Stomach (tissue), 4 donors: ENCODE data around the gene TDRD3.

Experiments used
- EP300 ChIP-seq: sonication (generic); formaldehyde crosslinking; IDR thresholded peaks from one replicate; pipeline ENCODE4 v1.6.1; 2017; ENCODE audit warnings: antibody characterized with exemption
- POLR2A ChIP-seq, 4 donors: fragments of 450-650 bp; IDR thresholded peaks; one replicate each; pipeline ENCODE4 v1.6.1; 2016; ENCODE audit warnings: antibody characterized with exemption in 4 of 4, control low read depth in 2 of 4, mild to moderate bottlenecking in 1 of 4, moderate library complexity in 1 of 4
- POLR2AphosphoS5 ChIP-seq, 3 donors: sonication (generic); formaldehyde crosslinking; IDR thresholded peaks; one replicate each; pipeline ENCODE4 v1.6.1; 2016; ENCODE audit warnings: antibody characterized with exemption in 3 of 3
- TF ChIP-seq, protein P1 (sequence below), 7 experiments: fragments of 450-650 bp in 4 of 7; fragments of 200-600 bp in 3 of 7; sonication (generic) in 3 of 7; IDR thresholded peaks; one replicate each; pipeline ENCODE4 v1.5.1; 2016 to 2019; ENCODE audit warnings: antibody characterized with exemption in 7 of 7, control low read depth in 2 of 7, mild to moderate bottlenecking in 1 of 7

DNA sequence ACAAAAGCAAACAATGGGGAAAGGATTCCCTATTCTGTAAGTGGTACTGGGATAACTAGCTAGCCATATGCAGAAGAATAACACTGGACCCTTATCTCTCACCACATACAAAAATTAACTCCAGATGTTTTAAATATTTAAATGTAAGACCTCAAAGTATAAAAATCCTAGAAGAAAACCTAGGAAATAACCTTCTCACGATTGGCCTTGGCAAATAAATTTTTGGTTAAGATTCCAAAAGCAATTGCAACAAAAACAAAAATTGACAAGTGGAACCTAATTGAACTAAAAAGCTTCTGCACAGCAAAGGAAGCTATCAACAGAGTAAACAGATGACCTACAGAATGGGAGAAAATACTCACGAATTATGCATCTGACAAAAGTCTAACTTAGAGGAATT lies 10.8 kb upstream of the TDRD3 start:
- TF ChIP-seq, protein P1, sequence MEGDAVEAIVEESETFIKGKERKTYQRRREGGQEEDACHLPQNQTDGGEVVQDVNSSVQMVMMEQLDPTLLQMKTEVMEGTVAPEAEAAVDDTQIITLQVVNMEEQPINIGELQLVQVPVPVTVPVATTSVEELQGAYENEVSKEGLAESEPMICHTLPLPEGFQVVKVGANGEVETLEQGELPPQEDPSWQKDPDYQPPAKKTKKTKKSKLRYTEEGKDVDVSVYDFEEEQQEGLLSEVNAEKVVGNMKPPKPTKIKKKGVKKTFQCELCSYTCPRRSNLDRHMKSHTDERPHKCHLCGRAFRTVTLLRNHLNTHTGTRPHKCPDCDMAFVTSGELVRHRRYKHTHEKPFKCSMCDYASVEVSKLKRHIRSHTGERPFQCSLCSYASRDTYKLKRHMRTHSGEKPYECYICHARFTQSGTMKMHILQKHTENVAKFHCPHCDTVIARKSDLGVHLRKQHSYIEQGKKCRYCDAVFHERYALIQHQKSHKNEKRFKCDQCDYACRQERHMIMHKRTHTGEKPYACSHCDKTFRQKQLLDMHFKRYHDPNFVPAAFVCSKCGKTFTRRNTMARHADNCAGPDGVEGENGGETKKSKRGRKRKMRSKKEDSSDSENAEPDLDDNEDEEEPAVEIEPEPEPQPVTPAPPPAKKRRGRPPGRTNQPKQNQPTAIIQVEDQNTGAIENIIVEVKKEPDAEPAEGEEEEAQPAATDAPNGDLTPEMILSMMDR (IDR thresholded peaks at IDR 0.05): no peak
- TF ChIP-seq POLR2A (IDR thresholded peaks at IDR 0.05): no peak
- TF ChIP-seq EP300: no peak
- no peak for TF ChIP-seq POLR2AphosphoS5 (IDR thresholded peaks at IDR 0.05)
